Parathyroid adenoma (tissue), 2 donors: ENCODE data around the gene CCSER2.

Experiments
- H2AFZ ChIP-seq: fragments of 300-600 bp; sonication (generic); one replicate; pipeline ENCODE4 v1.7.0; 2017; ENCODE audit warnings: antibody characterized with exemption, mild to moderate bottlenecking
- H3K27ac ChIP-seq: fragments of 300-600 bp; sonication (generic); one replicate; pipeline ENCODE4 v1.7.0; 2017
- H3K27me3 ChIP-seq: fragments of 300-600 bp; sonication (generic); one replicate; pipeline ENCODE4 v1.7.0; 2017; ENCODE audit warnings: low read length; ENCODE audit not compliant: control insufficient read depth, insufficient read depth
- H3K36me3 ChIP-seq: fragments of 300-600 bp; sonication (generic); one replicate; pipeline ENCODE4 v1.7.0; 2017; ENCODE audit warnings: low read length; ENCODE audit not compliant: control insufficient read depth, insufficient read depth
- H3K4me1 ChIP-seq: fragments of 300-600 bp; sonication (generic); one replicate; pipeline ENCODE4 v1.7.0; 2017; ENCODE audit warnings: control low read depth
- H3K4me2 ChIP-seq: fragments of 300-600 bp; sonication (generic); one replicate; pipeline ENCODE4 v1.7.0; 2017; ENCODE audit warnings: low read length
- H3K4me3 ChIP-seq: fragments of 300-600 bp; sonication (generic); one replicate; pipeline ENCODE4 v1.7.0; 2017; ENCODE audit warnings: low read depth, low read length
- H3K79me2 ChIP-seq: fragments of 300-600 bp; sonication (generic); one replicate; pipeline ENCODE4 v1.7.0; 2017; ENCODE audit warnings: control low read depth
- H3K9ac ChIP-seq: fragments of 300-600 bp; sonication (generic); one replicate; pipeline ENCODE4 v1.7.0; 2017; ENCODE audit warnings: mild to moderate bottlenecking
- H3K9me3 ChIP-seq: fragments of 300-600 bp; sonication (generic); one replicate; pipeline ENCODE4 v1.7.0; 2017; ENCODE audit warnings: low read length; ENCODE audit not compliant: control insufficient read depth
- TF ChIP-seq, protein P1 (sequence below): fragments of 300-600 bp; sonication (generic); IDR thresholded peaks from one replicate; pipeline ENCODE4 v1.7.0; 2017; ENCODE audit warnings: antibody characterized with exemption, mild to moderate bottlenecking
- donor health status: primary hyperparathyroidism.

CCSER2 gene

DNA sequence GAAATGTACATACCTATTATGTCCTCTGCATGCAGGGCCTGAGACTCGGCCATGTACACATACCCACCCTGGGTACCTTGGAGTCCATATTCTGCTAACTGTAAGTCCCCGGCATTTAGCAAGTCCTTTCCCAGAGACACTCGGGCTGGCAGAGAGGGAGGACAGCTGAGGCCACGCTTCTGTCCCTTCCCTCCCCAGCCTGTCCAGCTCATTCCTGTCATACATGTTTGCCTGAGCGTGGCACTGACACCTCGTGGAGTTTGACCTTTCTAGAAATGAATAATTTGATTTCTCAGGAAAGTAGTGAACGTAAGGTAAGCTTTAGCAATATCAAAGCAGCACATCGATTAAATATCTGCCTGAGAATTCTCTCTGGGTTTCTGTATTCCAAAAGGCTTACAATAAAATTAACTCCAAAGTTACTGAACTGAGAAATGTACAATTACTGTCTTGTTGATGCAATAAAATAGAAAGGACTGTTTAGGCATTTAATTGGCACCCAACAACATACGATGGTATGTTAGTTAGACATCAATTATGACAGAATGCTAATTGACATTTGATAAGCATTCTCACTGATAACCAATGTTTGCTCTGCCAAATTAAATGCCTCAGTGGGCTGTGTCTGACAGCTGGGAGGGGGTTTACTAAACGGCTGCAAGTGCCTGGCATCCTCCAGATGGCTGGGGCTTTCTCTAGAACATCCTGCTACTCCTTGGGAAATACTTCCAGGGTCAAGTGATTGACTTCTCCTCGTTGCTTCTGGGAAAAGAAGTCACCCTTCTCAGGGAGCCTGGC is 221.2 kb downstream of the CCSER2 start:
- no peak overlapping the region for H2AFZ ChIP-seq
- H3K4me3 ChIP-seq: no peak overlapping the region
- no peaks in the 10 kb centered on the region for H3K36me3 ChIP-seq
- no peak overlapping the region for H3K27ac ChIP-seq
- H3K79me2 ChIP-seq: no peaks in the 10 kb centered on the region
- H3K27me3 ChIP-seq: peaks cover 4% of the 10 kb centered on the region
- H3K4me1 ChIP-seq: no peaks in the 10 kb centered on the region
- TF ChIP-seq, protein P1, sequence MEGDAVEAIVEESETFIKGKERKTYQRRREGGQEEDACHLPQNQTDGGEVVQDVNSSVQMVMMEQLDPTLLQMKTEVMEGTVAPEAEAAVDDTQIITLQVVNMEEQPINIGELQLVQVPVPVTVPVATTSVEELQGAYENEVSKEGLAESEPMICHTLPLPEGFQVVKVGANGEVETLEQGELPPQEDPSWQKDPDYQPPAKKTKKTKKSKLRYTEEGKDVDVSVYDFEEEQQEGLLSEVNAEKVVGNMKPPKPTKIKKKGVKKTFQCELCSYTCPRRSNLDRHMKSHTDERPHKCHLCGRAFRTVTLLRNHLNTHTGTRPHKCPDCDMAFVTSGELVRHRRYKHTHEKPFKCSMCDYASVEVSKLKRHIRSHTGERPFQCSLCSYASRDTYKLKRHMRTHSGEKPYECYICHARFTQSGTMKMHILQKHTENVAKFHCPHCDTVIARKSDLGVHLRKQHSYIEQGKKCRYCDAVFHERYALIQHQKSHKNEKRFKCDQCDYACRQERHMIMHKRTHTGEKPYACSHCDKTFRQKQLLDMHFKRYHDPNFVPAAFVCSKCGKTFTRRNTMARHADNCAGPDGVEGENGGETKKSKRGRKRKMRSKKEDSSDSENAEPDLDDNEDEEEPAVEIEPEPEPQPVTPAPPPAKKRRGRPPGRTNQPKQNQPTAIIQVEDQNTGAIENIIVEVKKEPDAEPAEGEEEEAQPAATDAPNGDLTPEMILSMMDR: no peak
- H3K9ac ChIP-seq: no peak overlapping the region
- H3K9me3 ChIP-seq: no peaks in the 10 kb centered on the region
- H3K4me2 ChIP-seq: no peak overlapping the region

DNA sequence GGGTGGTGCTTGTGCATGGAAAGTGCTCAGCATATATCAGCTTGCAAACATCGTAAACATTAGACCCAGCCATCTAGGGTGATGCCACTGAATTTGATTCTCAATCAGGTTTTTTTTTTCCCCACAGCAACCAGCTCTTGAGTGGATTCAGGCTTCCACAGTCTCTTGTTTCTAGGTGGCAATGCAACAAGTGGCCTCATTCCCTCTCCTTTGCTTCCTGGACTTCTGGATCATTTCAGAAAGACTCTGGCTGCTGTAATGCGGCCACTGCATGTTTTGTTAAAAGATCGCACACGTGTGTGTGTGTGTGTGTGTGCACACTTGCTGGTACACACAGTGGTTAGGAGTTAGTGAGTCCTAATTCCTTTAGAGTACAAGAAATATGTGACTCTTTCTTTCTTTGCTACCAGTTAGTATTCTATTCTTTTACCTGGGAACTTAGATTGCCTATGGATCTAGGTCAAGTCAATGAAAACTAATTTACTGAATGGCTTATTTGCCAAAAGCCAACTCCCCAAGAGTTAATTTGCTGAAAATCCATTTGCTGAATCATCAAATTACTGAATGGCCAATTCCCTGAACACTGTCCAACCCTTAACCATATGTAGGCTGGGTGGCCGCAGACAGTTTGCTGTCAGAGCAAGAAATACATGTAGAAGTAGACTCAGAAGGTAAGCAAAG is 222.5 kb downstream of the CCSER2 start:
- H3K4me3 ChIP-seq: no peak overlapping the region

DNA sequence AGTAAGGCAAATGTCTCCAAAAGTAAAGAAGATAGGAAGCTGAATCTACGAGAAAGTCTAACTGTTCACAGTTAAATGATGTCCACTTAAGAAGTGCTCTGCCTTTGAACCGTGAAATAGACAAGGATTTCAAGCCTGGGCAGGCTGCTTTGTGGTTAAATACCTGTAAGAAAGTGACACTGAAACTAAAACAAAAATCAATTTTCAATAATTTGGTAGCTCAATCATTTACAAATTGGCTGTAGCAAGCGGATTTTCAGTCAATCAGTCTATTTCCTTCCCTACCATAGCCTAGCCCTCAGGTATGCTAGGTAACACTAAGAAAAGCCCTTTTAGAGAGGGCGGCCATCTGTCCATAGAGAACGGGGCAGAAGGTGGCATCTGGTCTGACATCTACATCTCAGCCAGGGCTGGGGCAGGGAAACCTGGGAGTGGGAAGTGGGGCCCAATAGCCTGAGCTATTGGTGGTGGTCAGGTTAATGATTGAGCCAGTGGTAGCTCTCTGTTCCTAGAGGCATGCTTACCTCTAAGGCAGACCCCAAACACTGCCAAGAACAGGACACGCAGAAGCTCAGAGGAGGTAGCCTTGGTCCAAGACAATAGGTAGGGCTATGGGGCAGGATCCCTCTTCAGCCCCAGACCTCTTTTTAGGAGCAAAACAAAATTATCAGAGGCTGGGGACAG is 223.2 kb downstream of the CCSER2 start:
- H3K4me1 ChIP-seq: no peaks in the 10 kb centered on the region
- no peak overlapping the region for H3K4me2 ChIP-seq
- H3K27ac ChIP-seq: no peak overlapping the region
- TF ChIP-seq, protein P1: no peak
- no peak overlapping the region for H2AFZ ChIP-seq
- no peaks in the 10 kb centered on the region for H3K9me3 ChIP-seq
- H3K36me3 ChIP-seq: no peaks in the 10 kb centered on the region
- peaks cover 4% of the 10 kb centered on the region for H3K27me3 ChIP-seq
- no peak overlapping the region for H3K4me3 ChIP-seq
- H3K9ac ChIP-seq: no peak overlapping the region
- no peaks in the 10 kb centered on the region for H3K79me2 ChIP-seq

More for the DNA sequence above, 222.5 kb downstream of the CCSER2 start:
- H3K36me3 ChIP-seq: no peaks in the 10 kb centered on the region
- H3K27me3 ChIP-seq: peaks cover 4% of the 10 kb centered on the region
- no peak overlapping the region for H3K4me2 ChIP-seq
- no peaks in the 10 kb centered on the region for H3K79me2 ChIP-seq
- no peak overlapping the region for H2AFZ ChIP-seq
- H3K4me1 ChIP-seq: no peaks in the 10 kb centered on the region
- TF ChIP-seq, protein P1: no peak
- H3K9ac ChIP-seq: no peak overlapping the region
- no peaks in the 10 kb centered on the region for H3K9me3 ChIP-seq
- no peak overlapping the region for H3K27ac ChIP-seq

DNA sequence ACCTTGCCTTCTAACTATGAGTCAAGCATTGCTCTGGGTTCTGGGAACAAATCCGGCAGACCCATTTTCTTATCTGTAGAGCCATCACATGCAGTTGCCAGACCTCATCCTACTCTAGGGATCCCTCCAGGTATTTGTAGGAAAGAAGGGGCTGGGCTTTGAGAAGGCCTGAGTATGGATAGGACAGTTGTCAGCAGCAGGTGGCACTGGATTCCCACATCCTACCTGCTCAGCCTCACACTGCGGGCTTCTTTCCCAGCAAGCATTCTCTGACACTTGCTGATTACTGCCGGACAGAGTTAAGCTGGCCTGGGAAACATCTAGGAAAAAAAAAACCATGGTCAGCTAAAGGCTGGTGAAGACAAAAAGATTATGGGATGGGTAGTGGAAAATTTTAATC is 224.1 kb downstream of the CCSER2 start:
- Histone ChIP-seq H3K79me2 (no peaks in the 10 kb centered on the region), H3K4me3 (no peak overlapping the region), H2AFZ (no peak overlapping the region), H3K9ac (no peak overlapping the region), H3K27me3 (peaks cover 4% of the 10 kb centered on the region), H3K36me3 (no peaks in the 10 kb centered on the region), H3K9me3 (no peaks in the 10 kb centered on the region), H3K27ac (no peak overlapping the region), H3K4me2 (no peak overlapping the region), H3K4me1 (no peaks in the 10 kb centered on the region)
- TF ChIP-seq, protein P1: no peak
